Stimulated activated CD4-positive, alpha-beta T cell treated with anti-CD3 and anti-CD28 coated beads, Interleukin-12 subunit alpha, Interleukin-12 subunit beta, amount 100 ng/mL, for 48 hours (primary cell): Measurements from ENCODE around the gene VEGFC.

Experiments
- DNase-seq, 3 donors: peaks; one replicate each; pipeline ENCODE4 v3.0.0-alpha.2; 2020; ENCODE audit warnings: low read depth in 2 of 3, low spot score in 1 of 3

Gene VEGFC

GRCh38 chr4:176799653-176800052 is 6.9 kb upstream of the VEGFC start:
- no peak for DNase-seq

GRCh38 chr4:176798540-176798939 is 5.8 kb upstream of the VEGFC start:
- DNase-seq = no peak

GRCh38 chr4:176795441-176795840 is 2.7 kb upstream of the VEGFC start:
- no peak for DNase-seq

- DNase-seq = no peak
Observed at GRCh38 chr4:176794651-176795050, 1.9 kb upstream of the VEGFC start.

- DNase-seq = no peak
Observed at GRCh38 chr4:176794151-176794550, 1.4 kb upstream of the VEGFC start.

- no peak for DNase-seq
Observed at GRCh38 chr4:176793060-176793605, 411 bp upstream of the VEGFC start.

- no peak for DNase-seq
Observed at GRCh38 chr4:176791591-176792325, 964 bp downstream of the VEGFC start.

- no peak for DNase-seq
Observed at GRCh38 chr4:176790398-176790797, 2.3 kb downstream of the VEGFC start.

- DNase-seq = no peak
Observed at GRCh38 chr4:176789955-176790354, 2.8 kb downstream of the VEGFC start.

- DNase-seq = no peak
Observed at GRCh38 chr4:176788971-176789370, 3.8 kb downstream of the VEGFC start.

- no peak for DNase-seq
Observed at GRCh38 chr4:176788248-176788647, 4.5 kb downstream of the VEGFC start.

GRCh38 chr4:176784816-176785215 is 7.9 kb downstream of the VEGFC start:
- DNase-seq = no peak

GRCh38 chr4:176782794-176783193 is 9.9 kb downstream of the VEGFC start:
- DNase-seq = no peak

GRCh38 chr4:176782191-176782590 is 10.5 kb downstream of the VEGFC start:
- no peak for DNase-seq

GRCh38 chr4:176781739-176782100 is 11.0 kb downstream of the VEGFC start:
- DNase-seq = no peak

- no peak for DNase-seq
Observed at GRCh38 chr4:176780995-176781738, 11.6 kb downstream of the VEGFC start.

GRCh38 chr4:176779421-176779820 is 13.3 kb downstream of the VEGFC start:
- DNase-seq = no peak

GRCh38 chr4:176778491-176778890 is 14.2 kb downstream of the VEGFC start:
- no peak for DNase-seq

GRCh38 chr4:176778063-176778462 is 14.7 kb downstream of the VEGFC start:
- no peak for DNase-seq

GRCh38 chr4:176775338-176775737 is 17.4 kb downstream of the VEGFC start:
- no peak for DNase-seq

- no peak for DNase-seq
Observed at GRCh38 chr4:176774852-176775251, 17.9 kb downstream of the VEGFC start.

- no peak for DNase-seq
Observed at GRCh38 chr4:176769514-176769913, 23.2 kb downstream of the VEGFC start.
